HG03460 (cell line): ENCODE measurements around the gene CFAP251.
"Not testable (repeated sequence)": the region's sequence is repeated elsewhere in the genome, so short reads cannot be mapped to it uniquely, and the experiment has no call there.

Source experiments
- ATAC-seq: cut with Tn5 transposase; IDR thresholded peaks from one replicate; pipeline ENCODE4 v1.9.1; 2021; ENCODE audit not compliant: unreplicated experiment

CFAP251 gene

GRCh38 chr12:121903202-121903601 is 15.2 kb upstream of the CFAP251 start:
- no peak for ATAC-seq

- no peak for ATAC-seq
Measured at GRCh38 chr12:121905746-121906145, 12.6 kb upstream of the CFAP251 start.

DNA sequence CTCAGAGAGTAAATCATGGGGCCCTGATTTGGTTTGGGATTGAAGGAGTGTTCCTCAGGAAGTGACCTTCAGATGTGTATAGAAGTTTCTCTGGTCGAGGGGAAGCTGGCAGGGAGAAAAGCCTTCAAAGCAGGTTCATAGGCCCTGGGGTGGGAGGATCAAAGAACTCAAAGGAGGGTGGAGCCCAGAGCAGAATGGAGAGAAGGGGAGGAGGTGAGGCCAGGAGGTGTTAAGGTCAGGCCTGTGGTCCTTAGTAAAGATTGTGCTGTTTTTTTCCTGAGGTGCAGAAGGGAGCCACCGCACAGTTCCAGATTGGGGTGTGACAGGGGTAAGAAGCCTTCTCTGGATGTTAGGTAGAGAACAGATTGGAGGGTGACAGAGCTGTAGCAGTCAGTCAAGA is 9.7 kb upstream of the CFAP251 start:
- no peak for ATAC-seq

DNA sequence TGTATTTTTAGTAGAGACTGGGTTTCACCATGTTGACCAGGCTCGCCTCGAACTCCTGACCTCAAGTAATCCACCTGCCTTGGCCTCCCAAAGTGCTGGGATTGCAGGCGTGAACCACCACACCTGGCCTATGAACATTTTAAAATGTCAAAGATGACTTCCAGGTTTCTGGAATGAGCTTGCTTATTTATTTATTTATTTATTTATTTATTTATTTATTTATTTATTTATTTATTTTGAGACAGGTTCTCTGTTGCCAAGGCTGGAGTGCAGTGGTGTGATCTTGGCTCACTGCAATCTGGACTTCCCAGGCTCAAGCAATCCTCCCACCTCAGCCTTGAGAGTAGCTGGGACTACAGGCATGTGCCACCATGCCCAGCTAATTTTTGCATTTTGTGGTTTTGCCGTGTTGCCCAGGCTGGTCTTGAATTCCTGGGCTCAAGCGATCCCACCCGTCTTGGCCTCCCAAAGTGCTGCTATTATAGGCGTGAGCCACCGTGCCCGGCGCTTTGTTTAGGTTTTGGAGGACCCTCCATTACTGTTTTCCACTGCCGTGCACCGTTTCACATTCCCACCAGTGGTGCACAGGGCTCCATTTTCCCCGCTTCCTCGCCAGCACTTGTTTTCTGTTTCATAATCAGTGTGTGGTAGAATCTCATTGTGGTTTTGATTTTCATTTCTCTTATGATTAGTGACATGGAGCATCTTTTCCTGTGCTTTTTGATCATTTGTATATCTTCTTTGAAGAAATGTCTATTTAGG is 6.4 kb upstream of the CFAP251 start:
- ATAC-seq, result no peak

DNA sequence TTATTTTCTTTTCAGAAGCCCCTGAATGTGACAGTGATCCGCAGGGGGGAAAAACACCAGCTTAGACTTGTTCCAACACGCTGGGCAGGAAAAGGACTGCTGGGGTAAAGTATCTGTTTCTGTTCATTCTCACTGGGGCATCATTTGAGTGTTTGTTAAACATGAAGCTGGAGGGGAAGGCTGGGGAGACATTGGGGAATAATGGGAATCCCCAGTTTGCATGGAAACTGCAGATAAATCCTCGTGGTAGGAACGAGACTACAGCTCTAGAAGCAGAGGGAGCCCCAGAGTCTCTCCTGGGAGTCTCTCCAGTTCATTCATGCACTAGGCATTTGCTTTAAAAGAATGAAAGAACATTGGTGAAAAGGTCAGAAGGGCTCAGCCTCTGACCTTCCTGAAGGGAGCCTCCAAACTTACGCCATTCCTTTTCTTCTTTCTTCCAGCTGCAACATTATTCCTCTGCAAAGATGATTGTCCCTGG is 2.5 kb upstream of the CFAP251 start:
- ATAC-seq, result no peak

- ATAC-seq, result no peak
Measured at GRCh38 chr12:121916719-121917118, 1.7 kb upstream of the CFAP251 start.

DNA sequence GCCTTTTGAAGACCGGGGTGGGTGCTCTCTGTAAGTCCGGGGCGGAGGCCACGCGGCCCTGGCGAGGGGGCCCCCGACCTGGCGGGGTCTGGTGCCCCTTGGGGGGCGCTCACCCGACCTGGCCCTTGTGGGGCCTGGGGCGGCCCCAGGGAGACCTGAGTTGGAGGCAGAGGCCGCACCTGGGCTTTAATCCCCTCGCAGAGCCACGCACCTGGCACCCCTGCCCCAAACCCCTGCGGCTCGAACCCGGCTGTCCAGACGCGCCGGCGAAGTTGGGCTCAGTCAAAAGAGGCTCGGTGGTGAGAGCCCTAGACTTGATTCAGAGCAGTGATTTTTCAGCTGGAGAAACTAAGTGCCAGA is 267 bp downstream of the CFAP251 start:
- ATAC-seq, result peak; percentile 7

- ATAC-seq, result no peak
Measured at GRCh38 chr12:121921066-121921465, 2.7 kb downstream of the CFAP251 start.

DNA sequence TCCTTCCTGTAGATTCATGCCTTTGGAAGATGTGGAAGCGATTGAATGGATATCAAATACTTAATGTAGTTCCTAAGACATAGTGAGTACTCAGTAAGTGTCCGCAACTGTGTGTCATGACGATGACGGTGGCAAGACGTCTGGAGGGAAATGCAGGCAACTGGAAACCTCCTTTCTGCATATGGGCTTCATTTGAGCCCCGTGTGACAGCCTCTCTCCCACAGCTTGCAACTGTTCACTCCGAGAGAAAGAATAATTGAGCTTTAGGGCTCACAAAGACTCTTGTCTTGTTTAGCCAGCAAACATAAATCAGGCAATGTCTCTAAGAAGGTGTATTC is 6.9 kb downstream of the CFAP251 start:
- no peak for ATAC-seq

DNA sequence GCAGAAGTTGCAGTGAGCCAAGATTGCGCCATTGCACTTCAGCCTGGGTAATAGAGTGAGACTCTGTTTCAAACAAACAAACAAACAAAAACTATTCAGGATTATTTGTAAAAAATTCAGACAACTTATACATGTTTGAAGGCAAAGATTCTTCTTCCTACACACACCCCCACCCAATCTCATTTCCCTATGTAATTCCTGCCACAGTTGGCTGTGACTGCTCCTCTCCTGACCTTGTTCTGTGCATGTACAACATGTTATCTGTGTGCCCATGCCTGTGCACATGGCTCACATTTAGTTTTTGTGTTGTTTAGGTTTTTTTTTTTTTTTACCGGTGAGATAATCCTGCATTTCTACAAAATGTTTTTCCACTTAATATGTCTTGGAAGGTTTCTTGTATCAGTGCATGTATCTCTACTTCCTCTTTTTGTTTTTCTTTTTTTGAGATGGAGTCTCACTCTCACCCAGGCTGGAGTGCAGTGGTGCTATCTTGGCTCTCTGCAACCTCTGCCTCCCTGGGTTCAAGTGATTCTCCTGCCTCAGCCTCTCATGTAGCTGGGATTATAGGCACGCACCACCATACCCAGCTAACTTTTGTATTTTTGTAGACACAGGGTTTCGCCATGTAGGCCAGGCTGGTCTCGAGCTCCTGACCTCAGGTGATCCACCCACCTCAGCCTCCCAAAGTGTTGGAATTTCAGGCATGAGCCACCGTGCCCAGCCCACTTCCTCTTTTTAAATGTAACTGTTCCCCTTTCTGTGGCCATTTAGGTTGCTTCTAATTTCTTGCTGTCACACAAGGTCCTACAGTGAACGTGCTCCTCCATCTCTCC is 8.7 kb downstream of the CFAP251 start:
- no peak for ATAC-seq

GRCh38 chr12:121927813-121928212 is 9.4 kb downstream of the CFAP251 start:
- ATAC-seq, result no peak

GRCh38 chr12:121929545-121929944 is 11.2 kb downstream of the CFAP251 start:
- not testable (repeated sequence) for ATAC-seq

- no peak for ATAC-seq
Measured at GRCh38 chr12:121930862-121931261, 12.5 kb downstream of the CFAP251 start.

DNA sequence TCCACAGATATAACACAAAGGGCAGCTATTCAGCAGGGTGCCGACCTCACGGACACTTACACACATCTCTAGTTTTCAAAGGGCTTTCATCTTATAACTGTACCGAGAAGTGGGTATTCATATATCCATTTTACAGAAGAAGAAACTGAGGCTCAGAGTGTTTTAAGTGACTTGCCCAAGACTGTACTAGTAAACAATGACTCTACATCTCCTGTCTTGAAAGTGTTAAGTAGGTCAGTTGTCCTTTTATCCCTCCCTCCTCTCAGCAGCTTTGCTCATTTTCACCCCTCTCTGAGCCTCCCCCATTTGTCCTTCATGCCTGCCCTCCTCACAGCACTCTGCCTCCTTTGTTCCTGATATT is 13.8 kb downstream of the CFAP251 start:
- no peak for ATAC-seq

DNA sequence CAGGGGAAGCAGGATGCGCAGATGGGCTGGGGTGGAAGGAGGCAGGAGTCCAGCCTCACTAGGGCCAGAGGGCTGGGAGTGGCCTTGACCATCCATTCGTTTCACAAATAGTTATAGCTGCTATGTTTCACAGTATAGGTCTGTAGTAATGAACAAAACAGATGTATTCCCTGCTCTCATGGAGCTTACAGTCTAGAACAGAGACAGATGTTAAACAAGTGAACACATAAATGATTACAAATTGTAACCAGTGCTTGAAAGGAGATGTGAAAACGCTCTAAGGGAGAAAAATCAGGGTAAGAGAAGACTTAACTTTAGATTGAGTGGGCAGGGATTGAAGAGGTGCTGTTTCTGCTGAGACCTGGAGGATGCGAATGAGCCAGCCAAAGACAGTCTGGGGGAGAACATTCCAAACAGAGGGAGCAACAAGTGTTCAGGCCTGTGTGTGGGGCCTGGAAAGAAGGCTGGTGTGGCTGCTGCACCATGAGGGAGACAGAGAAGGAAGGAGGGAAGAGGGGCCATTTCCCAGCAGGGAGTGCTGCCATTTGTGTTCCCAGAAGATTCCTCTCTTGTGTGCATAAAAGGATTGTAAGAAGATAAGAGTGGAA is 14.6 kb downstream of the CFAP251 start:
- no peak for ATAC-seq

GRCh38 chr12:121933522-121934308 is 15.3 kb downstream of the CFAP251 start:
- no peak for ATAC-seq

GRCh38 chr12:121934309-121934664 is 15.9 kb downstream of the CFAP251 start:
- ATAC-seq, result no peak

- no peak for ATAC-seq
Measured at GRCh38 chr12:121937654-121938053, 19.3 kb downstream of the CFAP251 start.

DNA sequence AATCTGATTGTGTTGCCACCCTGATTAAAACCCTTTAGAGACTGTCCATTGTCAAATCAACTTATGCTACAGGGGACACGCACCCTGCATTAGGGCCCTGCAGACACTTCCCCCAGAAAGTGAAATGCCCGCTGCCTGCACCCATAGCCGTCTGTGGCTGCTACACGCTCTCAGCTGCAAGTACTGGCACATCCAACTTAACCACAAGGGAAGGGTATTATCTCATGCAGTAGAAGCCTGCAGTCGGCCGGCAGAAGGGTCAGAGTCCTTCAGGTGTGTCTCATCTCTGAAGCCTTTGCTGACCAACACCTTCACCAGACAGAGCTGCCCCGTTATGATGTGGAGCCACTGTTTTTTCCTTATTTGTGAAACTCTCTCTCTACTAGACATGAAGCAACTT is 20.8 kb downstream of the CFAP251 start:
- no peak for ATAC-seq

- no peak for ATAC-seq
Measured at GRCh38 chr12:121939992-121940766, 21.8 kb downstream of the CFAP251 start.
